Measurements from ENCODE around the gene IGFBPL1.

DNA sequence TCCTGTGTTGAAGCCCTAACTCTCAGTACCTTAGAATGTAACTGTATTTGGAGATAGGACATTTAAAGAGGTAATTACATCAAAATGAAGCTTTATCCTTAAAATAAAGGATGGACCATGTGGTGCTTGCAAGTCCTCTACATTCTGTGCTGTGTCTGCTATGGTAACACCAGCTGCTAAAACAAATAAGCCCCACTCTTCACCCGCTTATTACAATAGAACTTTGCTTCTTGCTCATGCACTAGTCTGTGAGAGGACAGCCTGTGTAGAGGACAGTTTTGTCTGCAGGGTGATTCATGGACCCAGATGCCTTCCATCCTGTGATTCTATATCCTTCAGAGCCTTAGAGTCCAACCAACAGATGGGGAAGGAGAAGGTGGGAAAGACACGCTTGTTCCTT lies 12.5 kb upstream of the IGFBPL1 start:
- TF ChIP-seq, protein P1, sequence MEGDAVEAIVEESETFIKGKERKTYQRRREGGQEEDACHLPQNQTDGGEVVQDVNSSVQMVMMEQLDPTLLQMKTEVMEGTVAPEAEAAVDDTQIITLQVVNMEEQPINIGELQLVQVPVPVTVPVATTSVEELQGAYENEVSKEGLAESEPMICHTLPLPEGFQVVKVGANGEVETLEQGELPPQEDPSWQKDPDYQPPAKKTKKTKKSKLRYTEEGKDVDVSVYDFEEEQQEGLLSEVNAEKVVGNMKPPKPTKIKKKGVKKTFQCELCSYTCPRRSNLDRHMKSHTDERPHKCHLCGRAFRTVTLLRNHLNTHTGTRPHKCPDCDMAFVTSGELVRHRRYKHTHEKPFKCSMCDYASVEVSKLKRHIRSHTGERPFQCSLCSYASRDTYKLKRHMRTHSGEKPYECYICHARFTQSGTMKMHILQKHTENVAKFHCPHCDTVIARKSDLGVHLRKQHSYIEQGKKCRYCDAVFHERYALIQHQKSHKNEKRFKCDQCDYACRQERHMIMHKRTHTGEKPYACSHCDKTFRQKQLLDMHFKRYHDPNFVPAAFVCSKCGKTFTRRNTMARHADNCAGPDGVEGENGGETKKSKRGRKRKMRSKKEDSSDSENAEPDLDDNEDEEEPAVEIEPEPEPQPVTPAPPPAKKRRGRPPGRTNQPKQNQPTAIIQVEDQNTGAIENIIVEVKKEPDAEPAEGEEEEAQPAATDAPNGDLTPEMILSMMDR (IDR thresholded peaks at IDR 0.05): no peak
- TF ChIP-seq POLR2AphosphoS5 (IDR thresholded peaks at IDR 0.05; ENCODE audit: low read depth, low read length) (no peak), SIN3A (IDR thresholded peaks at IDR 0.05; ENCODE audit: borderline replicate concordance, insufficient read depth, low read depth, low read length) (no peak), TCF7L2 (IDR thresholded peaks at IDR 0.05; ENCODE audit: low read depth, low read length) (no peak)
- TF ChIP-seq, protein P2, sequence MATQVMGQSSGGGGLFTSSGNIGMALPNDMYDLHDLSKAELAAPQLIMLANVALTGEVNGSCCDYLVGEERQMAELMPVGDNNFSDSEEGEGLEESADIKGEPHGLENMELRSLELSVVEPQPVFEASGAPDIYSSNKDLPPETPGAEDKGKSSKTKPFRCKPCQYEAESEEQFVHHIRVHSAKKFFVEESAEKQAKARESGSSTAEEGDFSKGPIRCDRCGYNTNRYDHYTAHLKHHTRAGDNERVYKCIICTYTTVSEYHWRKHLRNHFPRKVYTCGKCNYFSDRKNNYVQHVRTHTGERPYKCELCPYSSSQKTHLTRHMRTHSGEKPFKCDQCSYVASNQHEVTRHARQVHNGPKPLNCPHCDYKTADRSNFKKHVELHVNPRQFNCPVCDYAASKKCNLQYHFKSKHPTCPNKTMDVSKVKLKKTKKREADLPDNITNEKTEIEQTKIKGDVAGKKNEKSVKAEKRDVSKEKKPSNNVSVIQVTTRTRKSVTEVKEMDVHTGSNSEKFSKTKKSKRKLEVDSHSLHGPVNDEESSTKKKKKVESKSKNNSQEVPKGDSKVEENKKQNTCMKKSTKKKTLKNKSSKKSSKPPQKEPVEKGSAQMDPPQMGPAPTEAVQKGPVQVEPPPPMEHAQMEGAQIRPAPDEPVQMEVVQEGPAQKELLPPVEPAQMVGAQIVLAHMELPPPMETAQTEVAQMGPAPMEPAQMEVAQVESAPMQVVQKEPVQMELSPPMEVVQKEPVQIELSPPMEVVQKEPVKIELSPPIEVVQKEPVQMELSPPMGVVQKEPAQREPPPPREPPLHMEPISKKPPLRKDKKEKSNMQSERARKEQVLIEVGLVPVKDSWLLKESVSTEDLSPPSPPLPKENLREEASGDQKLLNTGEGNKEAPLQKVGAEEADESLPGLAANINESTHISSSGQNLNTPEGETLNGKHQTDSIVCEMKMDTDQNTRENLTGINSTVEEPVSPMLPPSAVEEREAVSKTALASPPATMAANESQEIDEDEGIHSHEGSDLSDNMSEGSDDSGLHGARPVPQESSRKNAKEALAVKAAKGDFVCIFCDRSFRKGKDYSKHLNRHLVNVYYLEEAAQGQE (IDR thresholded peaks at IDR 0.05; ENCODE audit: insufficient read depth in 1 of 2, low read depth in 2 of 2, low read length in 1 of 2): no peak

Measured in Panc1 (cell line).